GM19240 (cell line): ENCODE results near the gene IFNW1.
"Not testable (repeated sequence)": the region's sequence is repeated elsewhere in the genome, so short reads cannot be mapped to it uniquely, and the experiment has no call there.

Experiments used
- DNase-seq: peaks from one replicate; pipeline ENCODE4 v3.0.0; 2011; ENCODE audit warnings: low spot score; ENCODE audit not compliant: insufficient read length

Gene IFNW1

DNA sequence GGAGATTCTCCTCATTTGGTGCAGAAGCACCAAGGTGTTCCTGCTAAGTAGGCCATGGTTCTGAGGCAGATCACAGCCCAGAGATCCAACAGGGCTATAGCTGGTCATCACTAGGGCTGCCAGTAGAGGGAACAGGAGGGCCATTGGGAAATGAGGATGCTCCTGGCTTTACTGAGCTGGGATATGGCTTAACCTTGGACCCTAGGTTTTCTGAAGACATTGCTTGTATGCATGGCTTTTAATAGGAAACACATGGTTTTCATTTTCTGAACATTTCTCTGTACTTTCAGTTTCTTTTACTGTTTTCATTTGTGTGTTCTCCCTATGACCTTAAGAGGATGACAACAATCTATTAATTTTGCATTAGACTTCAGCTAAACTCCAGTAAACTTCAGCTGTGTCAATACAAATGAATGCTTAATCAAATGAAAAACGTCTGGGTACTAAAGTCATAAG, at the start of gene IFNW1:
TSS of gene IFNW1 (minus strand) at position 406 of the 456 bp plus-strand sequence. CDS start at position 144, 262 bp downstream.
- no peak for DNase-seq

DNA sequence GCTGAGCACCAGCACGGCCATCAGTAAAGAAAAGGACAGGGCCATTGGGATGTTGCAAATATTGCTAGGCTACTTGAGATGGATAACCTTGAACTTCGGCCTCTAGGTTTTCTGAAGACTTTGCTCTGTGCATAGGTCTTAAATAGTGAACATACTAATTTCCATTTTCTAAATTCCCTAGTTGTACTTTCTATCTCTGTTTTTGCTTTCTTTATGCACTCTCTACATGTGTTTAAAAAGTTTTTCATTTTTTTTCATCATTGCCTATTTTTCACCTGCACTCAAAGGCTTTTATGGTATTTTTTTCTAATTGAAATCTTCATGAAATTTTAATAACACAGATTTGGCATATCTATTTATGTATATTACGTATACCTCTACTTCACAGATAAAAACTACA, 45.9 kb upstream of the IFNW1 start, which contains the start of gene IFNA4:
TSS of gene IFNA4 (minus strand) at position 101 of the 400 bp plus-strand sequence. CDS start at position 45, 56 bp downstream.
- not testable (repeated sequence) for DNase-seq

DNA sequence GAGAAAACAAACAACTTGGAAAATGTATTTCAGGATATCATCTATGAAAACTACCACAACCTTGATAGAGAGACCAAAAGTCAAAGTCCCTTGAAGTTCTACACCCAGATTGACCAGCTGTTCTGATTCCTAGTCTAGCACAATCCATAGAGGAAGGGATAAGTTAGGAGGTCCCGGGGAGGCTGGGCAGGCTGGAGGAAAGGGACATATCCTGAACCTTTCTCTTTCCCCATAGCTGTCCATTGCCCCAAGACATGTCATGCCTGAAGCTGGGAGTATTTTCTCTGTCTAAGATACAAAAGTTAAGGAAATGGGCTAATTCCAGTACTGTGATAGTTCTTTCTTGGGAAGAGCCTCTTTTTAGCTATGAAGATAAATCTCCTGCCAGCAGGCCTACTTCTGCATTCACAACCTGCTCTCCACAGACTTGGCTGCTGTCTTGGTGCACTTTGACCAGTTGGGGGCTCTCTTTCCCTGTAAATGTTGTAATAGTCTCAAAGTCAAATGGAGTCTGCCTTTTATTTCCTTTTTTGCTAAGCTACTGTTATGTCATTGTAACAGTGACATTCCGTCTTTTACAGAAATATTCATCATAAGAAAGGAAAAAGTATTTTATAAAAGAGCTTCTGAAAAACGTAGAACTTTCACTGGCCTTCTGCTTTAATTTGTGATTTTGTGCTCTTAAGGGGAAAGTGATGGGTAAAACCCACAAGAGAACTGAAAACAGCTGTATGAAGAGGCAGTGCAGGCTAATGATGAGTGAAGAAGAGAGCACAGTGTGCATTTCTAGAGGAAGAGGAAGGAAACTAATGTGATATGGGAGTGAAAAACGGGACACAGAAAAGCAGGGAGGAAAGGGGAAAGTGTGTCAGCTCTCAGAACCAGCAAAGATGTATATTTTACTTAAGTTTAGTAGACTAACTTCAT, 41.4 kb upstream of the IFNW1 start:
- DNase-seq = not testable (repeated sequence)

DNA sequence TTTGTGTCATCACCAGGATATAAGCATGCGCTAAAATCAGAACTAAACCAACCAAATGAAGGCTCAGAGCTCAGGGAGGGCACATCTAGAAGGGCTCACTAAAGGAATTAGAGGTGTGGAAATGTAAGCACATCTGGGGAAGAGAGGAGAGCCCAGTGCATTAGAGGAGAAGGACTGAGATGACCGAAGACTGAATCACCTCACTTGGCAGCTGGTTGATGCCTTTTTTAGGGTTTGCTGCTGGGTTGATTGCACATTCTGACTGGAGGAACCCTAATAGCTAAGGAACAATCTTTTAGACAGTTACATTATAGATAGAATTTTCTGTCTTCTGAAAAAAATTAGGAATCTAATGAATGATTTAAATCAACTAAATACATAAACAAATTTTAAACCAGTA, 33.0 kb upstream of the IFNW1 start:
- DNase-seq = no peak

DNA sequence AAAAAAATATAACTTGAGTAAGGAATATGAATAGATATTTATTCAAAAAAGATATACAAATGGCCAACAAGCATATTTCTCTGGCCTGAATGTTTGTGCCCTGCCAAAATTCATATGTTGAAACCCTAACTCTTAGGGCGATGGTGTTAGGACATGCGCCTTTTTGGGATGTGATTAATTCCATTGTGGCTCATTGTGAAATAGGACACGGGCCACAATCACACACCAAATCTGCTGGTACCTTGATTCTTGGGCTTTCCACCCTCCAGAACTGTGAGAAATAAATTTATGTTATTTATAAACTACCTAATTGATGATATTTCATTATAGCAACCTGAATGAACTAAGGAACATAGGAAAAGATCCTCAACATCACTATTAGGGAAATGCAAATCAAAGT, 30.5 kb upstream of the IFNW1 start:
- DNase-seq = no peak

DNA sequence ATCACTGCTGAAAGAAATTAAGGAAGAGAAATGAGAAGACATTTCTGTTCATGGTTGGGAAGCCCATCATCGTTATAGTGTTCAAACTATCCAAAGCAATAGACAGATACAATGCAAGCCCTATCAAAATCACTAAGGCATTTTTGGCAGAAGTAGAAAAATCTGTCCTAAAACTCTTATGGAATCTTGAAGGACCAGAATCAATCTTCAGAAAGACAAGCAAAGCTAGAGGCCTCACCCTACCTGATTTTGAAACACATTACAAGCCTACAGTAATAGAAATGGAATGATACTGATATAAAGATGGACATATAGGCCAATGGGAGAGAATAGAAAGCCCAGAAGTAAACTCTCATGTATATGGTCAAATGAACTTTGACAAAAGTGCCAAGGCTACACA, 29.7 kb upstream of the IFNW1 start:
- no peak for DNase-seq

DNA sequence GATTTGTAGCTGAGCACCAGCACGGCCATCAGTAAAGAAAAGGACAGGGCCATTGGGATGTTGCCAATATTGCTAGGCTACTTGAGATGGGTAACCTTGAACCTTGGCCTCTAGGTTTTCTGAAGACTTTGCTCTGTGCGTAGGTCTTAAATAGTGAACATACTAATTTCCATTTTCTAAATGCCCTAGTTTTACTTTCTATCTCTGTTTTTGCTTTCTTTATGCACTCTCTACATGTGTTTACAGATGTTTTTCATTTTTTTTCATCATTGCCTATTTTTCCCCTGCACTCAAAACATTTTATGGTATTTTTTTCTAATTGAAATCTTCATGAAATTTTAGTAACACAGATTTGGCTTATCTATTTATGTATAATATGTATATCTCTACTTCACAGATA, 24.9 kb upstream of the IFNW1 start, which contains the start of gene IFNA21:
TSS of gene IFNA21 (minus strand) at position 101 of the 400 bp plus-strand sequence. CDS start at position 53, 48 bp downstream.
- not testable (repeated sequence) for DNase-seq

DNA sequence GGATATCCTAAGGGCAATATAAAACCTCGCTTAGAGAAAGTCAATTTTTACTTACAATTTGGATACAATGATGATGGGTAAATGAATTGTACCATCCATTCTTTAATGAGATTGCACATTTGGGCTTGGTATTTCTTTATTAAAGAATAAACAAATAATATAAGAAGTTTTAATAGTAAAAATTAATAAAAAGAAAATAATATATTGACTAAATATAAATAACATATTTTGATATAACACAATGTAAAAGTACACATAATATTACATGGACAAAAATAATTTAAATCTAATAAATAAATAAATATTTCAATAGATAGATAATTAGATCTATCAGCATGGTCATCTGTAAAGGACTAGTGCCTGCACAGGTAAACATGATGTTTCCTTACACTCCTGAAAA, 23.9 kb upstream of the IFNW1 start:
- DNase-seq = no peak

DNA sequence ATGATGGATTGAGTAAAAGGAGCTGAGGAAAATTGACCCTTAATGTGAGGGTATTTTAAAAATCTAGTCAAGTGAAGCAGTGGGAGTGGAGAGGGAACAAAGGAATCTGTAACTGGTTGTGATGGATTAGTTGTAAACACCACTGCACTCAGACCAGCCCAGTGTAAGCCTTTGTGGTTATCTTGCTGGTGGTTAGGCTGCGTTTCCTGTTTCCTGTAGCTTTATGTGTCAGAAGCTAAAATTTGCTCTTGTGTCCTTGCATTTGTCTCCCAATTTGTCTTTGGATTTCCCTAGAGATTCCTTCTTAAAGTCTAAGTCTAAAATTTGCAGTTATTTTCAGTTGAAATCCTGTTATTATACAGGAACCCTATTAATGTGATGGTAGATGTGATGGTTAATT, 18.5 kb upstream of the IFNW1 start:
- DNase-seq = no peak

DNA sequence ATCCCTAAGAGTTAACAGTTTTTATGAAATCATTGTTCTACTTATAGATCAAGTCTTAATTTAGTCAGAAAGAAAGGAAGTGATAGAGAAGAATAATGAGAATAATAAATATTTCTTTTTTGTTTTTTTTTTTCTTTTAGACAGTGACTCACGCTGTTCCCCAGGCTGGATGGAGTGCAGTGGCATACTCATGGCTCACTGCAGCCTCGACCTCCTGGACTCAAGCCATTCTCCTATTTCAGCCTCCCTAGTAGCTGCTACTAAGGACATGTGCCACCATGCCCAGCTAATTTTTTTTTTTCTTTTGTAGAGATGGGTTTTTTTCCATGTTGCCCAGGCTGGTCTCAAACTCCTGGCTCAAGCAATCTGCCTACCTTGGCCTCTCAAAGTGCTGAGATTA, 13.9 kb upstream of the IFNW1 start:
- DNase-seq = no peak

DNA sequence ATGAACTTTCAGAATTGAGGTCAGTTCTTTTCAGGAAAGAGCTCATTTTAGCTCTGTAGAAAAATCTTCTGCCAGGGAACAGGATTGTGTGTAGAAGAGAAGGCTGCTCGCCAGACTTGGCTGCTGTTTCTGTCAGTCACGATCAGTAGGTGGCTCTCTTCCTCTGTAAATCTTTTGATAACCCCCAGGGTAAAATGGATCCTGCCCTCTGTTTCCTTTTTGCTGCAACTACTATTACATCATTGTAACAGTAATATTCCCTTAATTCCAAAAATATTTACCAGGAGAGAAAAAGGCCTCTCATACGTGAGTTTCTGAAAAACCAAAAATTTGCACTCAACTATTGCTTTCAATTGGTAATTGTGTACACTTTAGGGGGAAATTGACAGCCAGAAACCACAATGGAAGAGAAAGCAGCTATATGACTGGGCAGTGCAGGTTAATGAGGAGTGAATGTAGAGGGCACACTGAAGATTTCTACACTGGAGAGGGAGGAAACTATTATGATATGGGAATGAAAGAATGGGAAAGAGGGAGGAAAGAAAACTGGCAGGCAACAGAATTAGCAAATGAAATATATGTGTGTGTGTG, 12.5 kb upstream of the IFNW1 start:
- DNase-seq = no peak

DNA sequence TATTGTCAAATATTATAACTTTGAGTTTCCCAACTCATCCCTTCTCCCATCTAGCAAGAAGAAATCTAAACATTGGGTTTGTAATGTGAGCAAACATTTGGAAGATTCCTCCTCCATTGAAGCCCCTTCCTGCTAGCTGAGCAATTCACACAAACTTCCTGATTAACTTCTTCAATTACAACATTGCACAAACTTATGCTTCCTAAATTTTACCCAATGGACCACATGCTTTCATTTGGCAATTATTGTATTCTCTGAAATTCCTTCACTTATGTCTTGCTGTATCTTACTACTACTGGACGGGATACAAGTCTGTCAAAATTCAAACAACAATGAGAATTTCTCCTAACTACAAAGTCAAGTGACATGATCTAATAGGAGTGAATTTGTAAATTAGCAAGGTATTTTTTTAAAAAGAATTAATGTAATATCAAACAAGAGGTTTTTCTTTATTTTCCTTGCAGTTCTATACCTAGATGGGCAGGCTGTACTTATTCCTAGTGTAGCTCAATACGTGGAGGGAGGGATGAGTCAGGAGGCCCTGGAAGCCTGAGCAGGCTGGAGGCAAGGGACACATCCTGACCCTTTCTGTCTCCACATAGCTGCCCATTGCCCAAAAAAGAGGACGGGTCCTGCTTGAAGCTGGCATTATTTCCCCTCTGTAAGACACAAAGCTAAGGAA, 11.8 kb upstream of the IFNW1 start:
- DNase-seq = no peak

DNA sequence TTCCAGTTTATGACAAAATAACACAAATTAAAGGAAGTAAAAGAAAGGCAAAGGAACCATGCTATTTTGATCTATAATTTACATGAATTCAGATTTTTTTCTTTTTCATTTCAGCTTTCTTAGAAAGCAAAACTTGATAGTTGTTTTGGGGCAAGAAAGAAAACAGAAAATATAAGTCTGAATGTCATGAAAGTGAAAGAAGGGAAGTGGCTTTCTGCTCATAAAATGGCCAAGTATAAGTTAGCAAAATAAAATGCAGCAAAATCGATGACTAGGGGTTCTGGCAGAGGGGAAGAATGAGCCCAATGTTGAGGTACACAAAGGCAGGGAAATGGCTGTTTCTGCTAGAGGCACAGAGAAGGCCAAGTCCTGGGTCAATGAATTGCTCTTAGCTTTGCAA, 3.0 kb upstream of the IFNW1 start:
- DNase-seq = no peak

DNA sequence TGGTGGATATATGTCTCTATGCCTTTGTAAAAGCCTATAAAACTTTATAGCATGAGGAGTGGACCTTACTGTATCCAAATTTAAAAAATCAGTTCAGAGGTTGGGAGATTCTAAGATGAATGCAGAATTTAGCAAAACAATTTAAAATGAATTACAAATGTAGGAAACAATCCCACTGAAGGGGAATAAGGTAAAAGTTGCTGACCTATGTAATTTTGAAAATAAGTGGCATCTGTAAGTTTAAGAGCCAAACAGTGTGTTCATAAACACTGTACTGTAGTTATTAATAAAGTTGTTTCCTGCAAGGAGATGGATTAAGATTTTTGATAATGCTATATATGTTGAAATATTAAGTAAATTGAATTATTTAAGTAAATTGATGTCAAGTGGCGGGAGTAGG, 4.6 kb downstream of the IFNW1 start:
- DNase-seq = no peak

DNA sequence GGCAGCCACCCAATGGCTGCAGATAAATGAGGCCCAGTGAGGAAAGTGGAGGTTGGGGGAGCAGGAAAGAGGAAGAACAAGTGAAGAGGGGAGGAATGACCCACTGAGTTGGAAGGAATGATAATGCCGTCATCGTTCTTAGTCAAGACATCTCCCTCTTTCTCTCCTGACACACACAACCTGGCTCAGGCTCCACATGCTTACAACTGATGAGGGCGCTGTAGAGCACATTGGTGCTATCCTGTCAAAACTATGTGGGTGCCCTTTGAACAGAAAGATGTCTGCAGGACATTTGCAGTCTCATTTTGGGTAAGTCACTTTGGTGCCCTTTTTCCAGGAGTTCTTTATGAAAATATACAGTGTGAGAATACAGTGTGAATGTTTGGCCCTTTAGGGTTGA, 5.9 kb downstream of the IFNW1 start:
- no peak for DNase-seq

DNA sequence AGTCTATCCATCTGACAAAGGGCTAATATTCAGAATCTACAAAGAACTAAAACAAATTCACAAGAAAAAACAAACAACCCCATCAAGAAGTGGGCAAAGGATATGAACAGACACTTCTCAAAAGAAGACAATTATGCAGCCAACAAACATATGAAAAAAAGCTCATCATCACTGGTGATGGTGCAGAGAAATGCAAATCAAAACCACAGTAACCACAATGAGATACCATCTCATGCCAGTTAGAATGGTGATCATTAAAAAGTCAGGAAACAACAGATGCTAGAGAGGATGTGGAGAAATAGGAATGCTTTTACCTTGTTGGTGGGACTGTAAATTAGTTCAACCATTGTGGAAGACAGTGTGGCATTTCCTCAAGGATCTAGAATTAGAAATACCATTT, 13.4 kb downstream of the IFNW1 start:
- not testable (repeated sequence) for DNase-seq

DNA sequence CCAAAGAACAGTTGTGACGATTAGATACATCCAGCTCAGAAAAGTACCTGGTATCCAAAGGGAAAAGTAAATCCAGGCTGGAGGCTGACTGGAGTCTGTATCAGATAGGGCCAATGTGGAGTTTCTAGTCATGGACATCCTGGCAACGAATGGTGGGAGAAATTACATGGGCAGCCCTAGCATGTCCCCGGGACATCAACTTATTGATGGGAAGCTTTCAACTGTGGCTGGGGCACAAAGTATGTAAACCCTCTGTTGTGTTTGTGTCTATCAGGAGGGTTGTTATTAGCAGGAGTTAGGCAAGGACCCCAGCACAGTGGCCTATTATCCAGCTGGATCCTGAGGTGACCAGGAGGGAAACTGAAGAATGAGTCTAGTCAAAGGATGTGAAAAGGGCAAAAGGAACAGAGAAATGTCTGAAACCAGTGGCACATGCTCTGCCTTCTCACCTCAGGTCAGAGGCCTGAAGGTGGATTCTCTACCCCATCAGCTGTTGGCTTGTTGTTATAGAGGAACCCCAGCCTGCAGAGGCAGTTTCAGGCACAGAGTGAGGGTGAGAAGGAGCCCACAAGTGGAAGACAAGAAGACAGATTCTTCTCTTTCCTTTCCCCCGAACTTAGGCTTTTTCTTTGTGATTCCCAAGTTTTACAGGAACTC, 19.9 kb downstream of the IFNW1 start:
- DNase-seq = no peak

DNA sequence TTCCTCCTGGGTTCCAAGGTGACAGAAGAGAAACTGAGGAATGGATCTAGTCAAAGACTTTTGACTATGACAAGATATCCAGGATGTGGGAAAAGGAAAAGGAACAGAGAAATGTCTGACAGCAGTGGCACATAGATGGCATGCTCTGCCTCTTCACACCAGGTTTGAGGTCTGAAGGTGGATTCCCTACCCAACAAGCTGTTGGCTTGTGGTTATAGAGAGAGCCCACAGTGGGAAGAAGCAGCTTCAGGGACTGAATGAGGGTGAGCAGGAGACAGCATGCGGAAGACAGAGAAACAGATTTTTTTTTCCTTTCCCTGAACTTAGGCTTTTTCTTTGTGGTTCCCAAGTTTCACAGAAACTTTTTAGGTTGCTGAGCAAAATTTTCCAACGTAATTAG, 20.6 kb downstream of the IFNW1 start:
- no peak for DNase-seq

DNA sequence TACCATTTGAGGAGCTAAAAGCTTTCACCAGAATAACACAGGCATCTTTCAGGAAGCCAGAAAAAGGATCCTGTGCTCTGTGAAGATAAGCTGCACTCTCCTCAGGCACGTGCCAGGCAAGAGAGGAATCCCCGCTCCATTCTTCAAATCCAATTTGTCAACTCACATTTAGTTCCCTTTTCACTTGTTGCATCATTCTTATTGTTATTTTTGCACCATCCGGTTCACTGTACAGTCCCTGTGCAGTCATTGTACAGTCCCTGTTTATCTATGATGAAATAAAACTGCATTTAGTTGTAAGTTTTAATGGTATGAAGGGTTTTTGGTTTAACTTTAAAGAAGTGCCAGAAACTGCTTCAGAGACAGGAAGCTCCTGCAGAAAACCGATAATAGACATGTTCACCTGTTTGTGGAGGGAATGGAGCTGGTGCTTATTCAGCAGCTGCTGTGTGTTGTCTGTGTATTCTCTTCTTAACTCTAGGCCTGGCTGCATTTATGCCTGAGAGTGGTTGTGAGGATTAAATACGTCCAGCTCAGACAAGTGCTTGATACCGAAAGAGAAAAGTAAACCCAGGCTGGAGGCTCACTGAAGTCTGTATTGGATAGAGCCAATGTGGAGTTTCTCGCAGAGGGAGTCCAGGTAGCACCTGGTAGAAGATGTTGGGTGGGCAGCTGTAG, 22.4 kb downstream of the IFNW1 start:
- DNase-seq = no peak

DNA sequence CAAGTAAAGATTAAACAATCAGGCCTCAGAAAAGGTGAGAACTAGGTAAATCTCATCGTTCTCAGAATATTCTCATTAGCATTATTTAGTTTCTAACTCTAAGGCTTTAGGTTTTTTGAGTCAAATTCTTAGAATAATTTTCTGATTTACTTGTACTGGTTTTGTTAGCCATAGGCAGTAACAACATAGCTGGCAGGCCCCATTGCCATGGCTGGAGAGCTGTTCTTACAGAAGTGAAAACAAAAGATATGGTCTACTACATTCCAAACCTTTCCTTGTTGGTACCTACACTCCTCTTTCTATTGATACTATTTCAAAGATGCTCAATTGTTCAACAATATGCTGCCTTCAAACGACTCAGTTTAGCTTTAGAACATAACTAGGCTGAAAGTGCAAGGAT, 27.3 kb downstream of the IFNW1 start:
- no peak for DNase-seq
